GM12878 (cell line): ENCODE data around the gene CREBZF. TPM values are rescaled to one million over a fixed set of nuclear protein-coding genes. Genes with fewer than 3 reads are reported as not detected.

Experiments
- ATAC-seq: fragments of 200-7000 bp; cut with Tn5 transposase; 3 replicates; pipeline ENCODE4 v1.9.1; 2020; ENCODE audit warnings: mild to moderate bottlenecking, moderate library complexity
- BruUV-seq: library from RNA; stranded (reverse); fragments of 400-500 nt; replicated peaks from 2 replicates; lab custom pipeline; 2021; lab: Mats Ljungman, UMichigan
- CTCF ChIA-PET: fragments of 300-600 bp; sonication (Branson Sonifier 250); formaldehyde crosslinking; extraction: SDS; loops from one replicate; lab custom pipeline; 2021; ENCODE audit warnings: inconsistent platforms; lab: Yijun Ruan, JAX
- POLR2A ChIA-PET: fragments of 350-600 bp; formaldehyde crosslinking; extraction: SDS; loops from one replicate; lab custom pipeline; 2021; ENCODE audit warnings: inconsistent platforms; lab: Charles Lee
- RAD21 ChIA-PET: fragments of 300-600 bp; sonication (Branson Sonifier 250); formaldehyde crosslinking; loops from one replicate; lab custom pipeline; 2023; ENCODE audit warnings: antibody characterized with exemption; ENCODE audit not compliant: unreplicated experiment; lab: Charles Lee
- SMC1A ChIA-PET: fragments of 300-600 bp; sonication (Branson Sonifier 250); formaldehyde crosslinking; loops from one replicate; lab custom pipeline; 2023; ENCODE audit not compliant: unreplicated experiment, uncharacterized antibody; lab: Charles Lee
- DNase-seq: peaks from one replicate; pipeline ENCODE4 v3.0.0-alpha.2; 2011; ENCODE audit warnings: low read depth, low spot score
- FAIRE-seq: peaks from 3 replicates; lab custom pipeline; 2011; peaks lifted over from hg19 to GRCh38; lab: Jason Lieb, UNC
- H2AFZ ChIP-seq: 2 replicates; pipeline ENCODE4 v1.6.0; 2011; ENCODE audit warnings: low read depth, low read length, control low read depth; ENCODE audit not compliant: control insufficient read depth
- H3K27ac ChIP-seq: 2 replicates; pipeline ENCODE4 v1.5.1; 2011; ENCODE audit warnings: control low read depth; ENCODE audit not compliant: control insufficient read depth, insufficient read depth
- H3K27me3 ChIP-seq, 2 experiments: replicated peaks in 1 of 2; 2 replicates each; pipeline versions ENCODE4 v1.6.0 to v1.6.1; 2011; ENCODE audit warnings: low read length in 1 of 2; ENCODE audit not compliant: control insufficient read depth in 2 of 2, insufficient read depth in 2 of 2
- H3K36me3 ChIP-seq, 2 experiments: 2 replicates each; pipeline ENCODE4 v1.5.1; 2011; ENCODE audit warnings: low read length in 1 of 2; ENCODE audit not compliant: control insufficient read depth in 2 of 2, insufficient read depth in 2 of 2
- H3K4me1 ChIP-seq: 2 replicates; pipeline ENCODE4 v1.6.1; 2011; ENCODE audit warnings: mild to moderate bottlenecking, low read length, moderate library complexity, mixed read lengths; ENCODE audit not compliant: control insufficient read depth, insufficient read depth
- H3K4me2 ChIP-seq: 2 replicates; pipeline ENCODE4 v1.6.0; 2011; ENCODE audit warnings: control low read depth; ENCODE audit not compliant: control insufficient read depth, insufficient read depth
- H3K4me3 ChIP-seq: fragments of 200-600 bp; sonication (generic); 2 replicates; pipeline ENCODE4 v1.5.1; 2016
- H3K79me2 ChIP-seq: 2 replicates; pipeline ENCODE4 v1.6.0; 2011; ENCODE audit warnings: low read length; ENCODE audit not compliant: control insufficient read depth, insufficient read depth
- H3K9ac ChIP-seq: 2 replicates; pipeline ENCODE4 v1.8.0; 2011; ENCODE audit warnings: low read length, control low read depth, mixed read lengths; ENCODE audit not compliant: control insufficient read depth, insufficient read depth
- H3K9me3 ChIP-seq: replicated peaks from 3 replicates; pipeline ENCODE4 v1.5.1; 2011; ENCODE audit warnings: mild to moderate bottlenecking, low read length; ENCODE audit not compliant: control insufficient read depth, insufficient read depth
- H4K20me1 ChIP-seq: 2 replicates; pipeline ENCODE4 v1.6.0; 2011; ENCODE audit not compliant: control insufficient read depth, insufficient read depth
- BCL3 ChIP-seq: IDR thresholded peaks from 2 replicates; pipeline ENCODE4 v1.6.1; 2011; ENCODE audit warnings: borderline replicate concordance, low read depth, mild to moderate bottlenecking, moderate library complexity, low read length; ENCODE audit not compliant: insufficient read depth, poor library complexity, severe bottlenecking
- BRCA1 ChIP-seq: IDR thresholded peaks from 2 replicates; pipeline ENCODE4 v1.6.1; 2011; ENCODE audit warnings: low read depth, low read length, improper control_type of control experiment
- KAT2A ChIP-seq: conservative IDR thresholded peaks from 2 replicates; pipeline ENCODE4 v1.6.1; 2011; ENCODE audit warnings: low read depth, low read length; ENCODE audit not compliant: control insufficient read depth
- MTA3 ChIP-seq: IDR thresholded peaks from 2 replicates; pipeline ENCODE4 v1.6.1; 2012; ENCODE audit warnings: low read length, inconsistent platforms, borderline replicate concordance
- MYC ChIP-seq: IDR thresholded peaks from 2 replicates; pipeline ENCODE4 v1.6.1; 2011; ENCODE audit warnings: mild to moderate bottlenecking, low read length, moderate library complexity, inconsistent platforms; ENCODE audit not compliant: insufficient read depth, insufficient replicate concordance, insufficient read length, severe bottlenecking
- NFYB ChIP-seq: IDR thresholded peaks from 2 replicates; pipeline ENCODE4 v1.6.1; 2011; ENCODE audit warnings: low read depth, mild to moderate bottlenecking, low read length, improper control_type of control experiment, moderate library complexity; ENCODE audit not compliant: insufficient read depth
- NR2F1 ChIP-seq: fragments of 450-650 bp; conservative IDR thresholded peaks from 2 replicates; pipeline ENCODE4 v1.6.1; 2017; ENCODE audit warnings: mild to moderate bottlenecking
- WRNIP1 ChIP-seq: IDR thresholded peaks from 2 replicates; pipeline ENCODE4 v1.6.1; 2011; ENCODE audit warnings: low read depth, low read length, improper control_type of control experiment, borderline replicate concordance
- YBX1 ChIP-seq: fragments of 450-650 bp; IDR thresholded peaks from 2 replicates; pipeline ENCODE4 v1.6.1; 2016; ENCODE audit warnings: antibody characterized with exemption
- WGBS: methylation state at CpG from one replicate; pipeline ENCODE4 v1.1.6; 2016; ENCODE audit warnings: low lambda C conversion rate; ENCODE audit not compliant: insufficient replicate concordance, insufficient coverage; ENCODE audit errors: missing lambda C conversion rate; 5-methylcytosine and 5-hydroxymethylcytosine counted together
- in situ Hi-C: fragments of 300-500 bp; cut with MboI; formaldehyde crosslinking; loops from 9 replicates; pipeline ENCODE4 v1.14.3; 2018; ENCODE audit warnings: mixed read lengths
- intact Hi-C: fragments of 100-400 bp; cut with micrococcal nuclease; formaldehyde crosslinking; loops from one replicate; pipeline ENCODE4 v1.14.2; 2022; ENCODE audit not compliant: unreplicated experiment
- polyA plus RNA-seq, 11 experiments: library from polyadenylated mRNA; depleted of rRNA in 4 of 11; unstranded in 6 of 11; stranded (reverse) in 5 of 11; fragments of >200 nt; fragmentation: Nextera tagmentation in 4 of 11; fragmentation: Illumina TruSeq in 1 of 11; extraction: Ambion mirVana in 4 of 11; extraction: Trizol in 1 of 11; gene quantifications; 1 replicate in 1 of 11; 2 replicates in 10 of 11; pipeline versions ENCODE4 v1.2.1 to v1.2.3, GENCODE V29; 2011 to 2016; ENCODE audit warnings: inconsistent platforms in 2 of 11, missing spikeins in 2 of 11, low read depth in 1 of 11
- total RNA-seq, 4 experiments: library from RNA; depleted of rRNA in 3 of 4; stranded (reverse); fragments of >200 nt in 3 of 4; fragmentation: Illumina TruSeq in 1 of 4; extraction: Trizol in 1 of 4; gene quantifications; 2 replicates each; pipeline versions ENCODE4 v1.2.1 to v1.2.3, GENCODE V29; 2013 to 2021

The CREBZF gene
- total and polyA plus RNA-seq, 10 of the 15 experiments (the other 5 are each of a cell fraction or from before 2014, with no cell fraction given), result 11.1 to 51.2 (median 34.1) TPM

DNA sequence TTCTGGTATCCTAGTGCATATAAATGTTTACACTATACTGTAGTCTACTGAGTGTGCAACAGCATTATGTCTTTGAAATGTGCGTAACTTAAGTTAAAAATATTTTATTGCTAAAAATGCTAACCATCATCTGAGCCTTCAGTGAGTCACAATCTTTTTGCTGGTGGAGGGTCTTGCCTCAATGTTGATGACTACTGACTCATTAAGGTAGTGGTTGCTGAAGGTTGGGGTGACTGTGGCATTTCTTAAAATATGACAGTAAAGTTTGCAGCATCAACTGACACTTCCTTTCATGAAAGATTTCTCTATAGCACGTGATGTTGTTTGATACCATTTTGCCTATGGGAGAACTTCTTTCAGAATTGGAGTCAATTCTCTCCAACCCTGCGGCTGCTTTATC, 8.5 kb upstream of the CREBZF start:
- no peaks in the 10 kb centered on the region for H3K36me3 ChIP-seq
- no peak for ATAC-seq
- no peaks in the 10 kb centered on the region for H3K79me2 ChIP-seq
- in situ Hi-C loops, result no loop called here
- no peak for FAIRE-seq
- no peaks in the 10 kb centered on the region for H4K20me1 ChIP-seq
- no peak overlapping the region for H2AFZ ChIP-seq
- DNase-seq, result no peak
- H3K27me3 ChIP-seq, result 0 out of 4 replicates have a peak, but pooled peaks cover 0 to 2% of the 10 kb centered on the region in 2 experiments
- SMC1A ChIA-PET, result no interaction called here
- CTCF ChIA-PET, result no interaction called here
- POLR2A ChIA-PET, result no interaction called here
- H3K9ac ChIP-seq, result no peak overlapping the region
- no peak overlapping the region for H3K27ac ChIP-seq
- RAD21 ChIA-PET, result no interaction called here
- intact Hi-C loops, result no loop called here
- BruUV-seq, result no TSS peak
- TF ChIP-seq NR2F1 (no peak), BRCA1 (no peak), WRNIP1 (no peak), YBX1 (no peak), KAT2A (no peak), MYC (no peak), NFYB (no peak), BCL3 (no peak), MTA3 (no peak)
- no peaks in the 10 kb centered on the region for H3K9me3 ChIP-seq
- H3K4me1 ChIP-seq, result no peaks in the 10 kb centered on the region
- H3K4me3 ChIP-seq, result no peak overlapping the region
- H3K4me2 ChIP-seq, result no peak overlapping the region
- WGBS, result 16% methylated on average over 3 of the region's 3 CpGs
